ENCODE results near the gene B3GNT2. TPM values are rescaled to one million over a fixed set of nuclear protein-coding genes. Genes with fewer than 3 reads are reported as not detected.

Gene B3GNT2
- total RNA-seq, 1 experiment from 2014 or later: 14.1 TPM

DNA sequence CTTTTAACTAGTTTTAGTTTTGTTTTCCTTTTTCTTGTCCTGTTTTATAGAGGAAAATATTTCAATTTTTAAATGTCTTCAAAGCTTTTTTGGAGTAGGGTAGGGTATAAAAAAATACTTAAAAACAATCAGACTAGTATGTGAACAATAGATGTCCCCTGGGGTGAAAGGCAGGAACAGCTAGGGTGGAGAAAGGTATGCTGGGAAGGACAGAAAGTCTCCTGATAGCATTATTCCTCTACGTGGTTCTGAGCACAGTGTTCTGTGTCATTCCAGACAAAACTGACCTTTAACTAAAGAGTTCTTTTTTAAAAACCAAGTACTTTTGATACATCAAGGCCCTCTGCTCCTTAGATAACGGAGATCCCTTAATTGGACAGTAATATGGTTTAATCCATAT is 32.1 kb upstream of the B3GNT2 start:
- DNase-seq (ENCODE audit: low read depth, low spot score) (no peak), ATAC-seq (no peak)
- H3K27ac ChIP-seq (ENCODE audit: low read length): no peak overlapping the region
- ChIA-PET CTCF (no interaction called here), POLR2A (interaction anchor here (0.6 to 1.1 kb wide), 2 partner anchors 75 to 653 kb away, joined by 4 read pairs; no protein-coding TSS in a partner anchor)
- no peaks in the 10 kb centered on the region for H3K27me3 ChIP-seq (ENCODE audit: control insufficient read depth, insufficient read depth, low read length)
- intact Hi-C loops (cut with micrococcal nuclease; ENCODE audit: unreplicated experiment): no loop called here
- TF ChIP-seq SIN3A (IDR thresholded peaks at IDR 0.05; ENCODE audit: borderline replicate concordance, insufficient read depth, low read depth, low read length): no peak
- TF ChIP-seq, protein P1, sequence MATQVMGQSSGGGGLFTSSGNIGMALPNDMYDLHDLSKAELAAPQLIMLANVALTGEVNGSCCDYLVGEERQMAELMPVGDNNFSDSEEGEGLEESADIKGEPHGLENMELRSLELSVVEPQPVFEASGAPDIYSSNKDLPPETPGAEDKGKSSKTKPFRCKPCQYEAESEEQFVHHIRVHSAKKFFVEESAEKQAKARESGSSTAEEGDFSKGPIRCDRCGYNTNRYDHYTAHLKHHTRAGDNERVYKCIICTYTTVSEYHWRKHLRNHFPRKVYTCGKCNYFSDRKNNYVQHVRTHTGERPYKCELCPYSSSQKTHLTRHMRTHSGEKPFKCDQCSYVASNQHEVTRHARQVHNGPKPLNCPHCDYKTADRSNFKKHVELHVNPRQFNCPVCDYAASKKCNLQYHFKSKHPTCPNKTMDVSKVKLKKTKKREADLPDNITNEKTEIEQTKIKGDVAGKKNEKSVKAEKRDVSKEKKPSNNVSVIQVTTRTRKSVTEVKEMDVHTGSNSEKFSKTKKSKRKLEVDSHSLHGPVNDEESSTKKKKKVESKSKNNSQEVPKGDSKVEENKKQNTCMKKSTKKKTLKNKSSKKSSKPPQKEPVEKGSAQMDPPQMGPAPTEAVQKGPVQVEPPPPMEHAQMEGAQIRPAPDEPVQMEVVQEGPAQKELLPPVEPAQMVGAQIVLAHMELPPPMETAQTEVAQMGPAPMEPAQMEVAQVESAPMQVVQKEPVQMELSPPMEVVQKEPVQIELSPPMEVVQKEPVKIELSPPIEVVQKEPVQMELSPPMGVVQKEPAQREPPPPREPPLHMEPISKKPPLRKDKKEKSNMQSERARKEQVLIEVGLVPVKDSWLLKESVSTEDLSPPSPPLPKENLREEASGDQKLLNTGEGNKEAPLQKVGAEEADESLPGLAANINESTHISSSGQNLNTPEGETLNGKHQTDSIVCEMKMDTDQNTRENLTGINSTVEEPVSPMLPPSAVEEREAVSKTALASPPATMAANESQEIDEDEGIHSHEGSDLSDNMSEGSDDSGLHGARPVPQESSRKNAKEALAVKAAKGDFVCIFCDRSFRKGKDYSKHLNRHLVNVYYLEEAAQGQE (IDR thresholded peaks at IDR 0.05; ENCODE audit: insufficient read depth in 1 of 2, low read depth in 2 of 2, low read length in 1 of 2): no peak
- no peak for TF ChIP-seq TCF7L2 (IDR thresholded peaks at IDR 0.05; ENCODE audit: low read depth, low read length)
- TF ChIP-seq POLR2AphosphoS5 (IDR thresholded peaks at IDR 0.05; ENCODE audit: low read depth, low read length): no peak
- TF ChIP-seq CTCF (IDR thresholded peaks at IDR 0.05): no peak
- BruUV-seq (replicated peaks): no TSS peak
- no peak overlapping the region for H3K4me3 ChIP-seq (ENCODE audit: low read depth in 2 of 2, low read length in 2 of 2)
- H3K4me1 ChIP-seq (ENCODE audit: control insufficient read depth, insufficient read depth, low read length): no peaks in the 10 kb centered on the region
- no peaks in the 10 kb centered on the region for H3K36me3 ChIP-seq (ENCODE audit: control insufficient read depth, insufficient read depth, low read length)
- H3K9me3 ChIP-seq (ENCODE audit: control insufficient read depth, insufficient read depth, low read depth, low read length): no peaks in the 10 kb centered on the region
- in situ Hi-C loops (cut with HindIII; ENCODE audit: low pct_unique_long_range_greater_than_20kb, low sequenced_read_pairs): no loop called here

- in situ Hi-C loops (cut with HindIII; ENCODE audit: low pct_unique_long_range_greater_than_20kb, low sequenced_read_pairs) (no loop called here), intact Hi-C loops (cut with micrococcal nuclease; ENCODE audit: unreplicated experiment) (no loop called here)
- no peaks in the 10 kb centered on the region for H3K36me3 ChIP-seq (ENCODE audit: control insufficient read depth, insufficient read depth, low read length)
- no peaks in the 10 kb centered on the region for H3K9me3 ChIP-seq (ENCODE audit: control insufficient read depth, insufficient read depth, low read depth, low read length)
- TF ChIP-seq SIN3A (IDR thresholded peaks at IDR 0.05; ENCODE audit: borderline replicate concordance, insufficient read depth, low read depth, low read length) (no peak), POLR2AphosphoS5 (IDR thresholded peaks at IDR 0.05; ENCODE audit: low read depth, low read length) (no peak), TCF7L2 (IDR thresholded peaks at IDR 0.05; ENCODE audit: low read depth, low read length) (no peak), CTCF (IDR thresholded peaks at IDR 0.05) (no peak)
- TF ChIP-seq, protein P1 (IDR thresholded peaks at IDR 0.05; ENCODE audit: insufficient read depth in 1 of 2, low read depth in 2 of 2, low read length in 1 of 2): no peak
- ATAC-seq: no peak
- ChIA-PET POLR2A (no interaction called here), CTCF (no interaction called here)
- BruUV-seq (replicated peaks): no TSS peak
- no peak overlapping the region for H3K4me3 ChIP-seq (ENCODE audit: low read depth in 2 of 2, low read length in 2 of 2)
- H3K4me1 ChIP-seq (ENCODE audit: control insufficient read depth, insufficient read depth, low read length): no peaks in the 10 kb centered on the region
- no peaks in the 10 kb centered on the region for H3K27me3 ChIP-seq (ENCODE audit: control insufficient read depth, insufficient read depth, low read length)
- no peak overlapping the region for H3K27ac ChIP-seq (ENCODE audit: low read length)
- no peak for DNase-seq (ENCODE audit: low read depth, low spot score)
Measured at GRCh38 chr2:62175728-62176127, 20.2 kb upstream of the B3GNT2 start.
